PC-3 (cell line): ENCODE data around the gene EGFLAM. TPM values are rescaled to one million over a fixed set of nuclear protein-coding genes. Genes with fewer than 3 reads are reported as not detected.

Experiments used
- ATAC-seq: fragments of 200-7000 bp; cut with Tn5 transposase; 2 replicates; pipeline ENCODE4 v1.9.1; 2020; ENCODE audit warnings: mild to moderate bottlenecking, moderate library complexity
- BruUV-seq: library from RNA; stranded (reverse); fragments of 400-500 nt; replicated peaks from 2 replicates; lab custom pipeline; 2021; lab: Mats Ljungman, UMichigan
- CTCF ChIA-PET: fragments of 300-600 bp; sonication (Branson Sonifier 250); formaldehyde crosslinking; loops from one replicate; lab custom pipeline; 2022; ENCODE audit warnings: antibody characterized with exemption; lab: Charles Lee
- POLR2A ChIA-PET: fragments of 300-600 bp; sonication (Branson Sonifier 250); formaldehyde crosslinking; loops from one replicate; lab custom pipeline; 2022; ENCODE audit warnings: antibody characterized with exemption; ENCODE audit not compliant: unreplicated experiment; lab: Charles Lee
- DNase-seq: peaks from one replicate; pipeline ENCODE4 v3.0.0-alpha.2; 2015
- H2AFZ ChIP-seq: fragments of 300-600 bp; sonication (generic); 2 replicates; pipeline ENCODE4 v1.6.0; 2016; ENCODE audit warnings: antibody characterized with exemption, low read length
- H3F3A ChIP-seq: fragments of 300-600 bp; sonication (generic); one replicate; pipeline ENCODE4 v1.6.0; 2017; ENCODE audit warnings: antibody characterized with exemption, low read length, control low read depth, mild to moderate bottlenecking; ENCODE audit not compliant: unreplicated experiment
- H3K27ac ChIP-seq: fragments of 300-600 bp; sonication (generic); 2 replicates; pipeline ENCODE4 v1.5.1; 2016; ENCODE audit warnings: mild to moderate bottlenecking, low read length
- H3K27me3 ChIP-seq: fragments of 300-600 bp; sonication (generic); 2 replicates; pipeline ENCODE4 v1.6.1; 2016; ENCODE audit warnings: low read length, mixed read lengths
- H3K36me3 ChIP-seq: fragments of 300-600 bp; sonication (generic); 2 replicates; pipeline ENCODE4 v1.6.1; 2016; ENCODE audit warnings: low read depth, mixed run types, low read length, mixed read lengths
- H3K4me1 ChIP-seq: fragments of 300-600 bp; sonication (generic); 2 replicates; pipeline ENCODE4 v1.5.1; 2016; ENCODE audit warnings: low read length; ENCODE audit not compliant: insufficient read depth
- H3K4me2 ChIP-seq: fragments of 300-600 bp; sonication (generic); 2 replicates; pipeline ENCODE4 v1.6.0; 2016; ENCODE audit warnings: low read length
- H3K4me3 ChIP-seq: fragments of 300-600 bp; sonication (generic); 2 replicates; pipeline ENCODE4 v1.5.1; 2016; ENCODE audit warnings: mild to moderate bottlenecking, low read length, mixed read lengths
- H3K79me2 ChIP-seq: fragments of 300-600 bp; sonication (generic); 2 replicates; pipeline ENCODE4 v1.6.1; 2017; ENCODE audit warnings: low read length, mixed read lengths
- H3K9ac ChIP-seq: fragments of 300-600 bp; sonication (generic); 2 replicates; pipeline ENCODE4 v1.6.0; 2016; ENCODE audit warnings: mild to moderate bottlenecking, low read length
- H3K9me2 ChIP-seq: fragments of 300-600 bp; sonication (generic); replicated peaks from 2 replicates; pipeline ENCODE4 v1.6.1; 2016; ENCODE audit warnings: mixed run types, low read length, mixed read lengths
- H3K9me3 ChIP-seq: fragments of 300-600 bp; sonication (generic); 2 replicates; pipeline ENCODE4 v1.6.1; 2016; ENCODE audit warnings: low read length, mixed read lengths
- H4K20me1 ChIP-seq: fragments of 300-600 bp; sonication (generic); 2 replicates; pipeline ENCODE4 v1.6.1; 2016; ENCODE audit warnings: low read length, mixed read lengths
- EZH2 ChIP-seq: fragments of 300-600 bp; sonication (generic); IDR thresholded peaks from one replicate; pipeline ENCODE4 v1.6.1; 2017; ENCODE audit warnings: antibody characterized with exemption, mild to moderate bottlenecking, low read length; ENCODE audit not compliant: unreplicated experiment
- EZH2phosphoT487 ChIP-seq: fragments of 300-600 bp; sonication (generic); IDR thresholded peaks from 2 replicates; pipeline ENCODE4 v1.6.1; 2018; ENCODE audit warnings: mild to moderate bottlenecking, antibody characterized with exemption, low read length, borderline replicate concordance
- intact Hi-C: fragments of 100-400 bp; cut with micrococcal nuclease; formaldehyde crosslinking; loops from 2 replicates; pipeline ENCODE4 v1.9.0; 2023
- total RNA-seq: library from RNA; depleted of rRNA; stranded (reverse); fragments of >200 nt; gene quantifications from 2 replicates; pipeline ENCODE4 v1.2.3, GENCODE V29; 2014
- TF ChIP-seq, protein P1 (sequence below): fragments of 300-600 bp; sonication (generic); conservative IDR thresholded peaks from 2 replicates; pipeline ENCODE4 v1.5.1; 2017; ENCODE audit warnings: antibody characterized with exemption, low read depth, mild to moderate bottlenecking, low read length

EGFLAM gene
- total RNA-seq, 1 experiment from 2014 or later, result not detected

DNA sequence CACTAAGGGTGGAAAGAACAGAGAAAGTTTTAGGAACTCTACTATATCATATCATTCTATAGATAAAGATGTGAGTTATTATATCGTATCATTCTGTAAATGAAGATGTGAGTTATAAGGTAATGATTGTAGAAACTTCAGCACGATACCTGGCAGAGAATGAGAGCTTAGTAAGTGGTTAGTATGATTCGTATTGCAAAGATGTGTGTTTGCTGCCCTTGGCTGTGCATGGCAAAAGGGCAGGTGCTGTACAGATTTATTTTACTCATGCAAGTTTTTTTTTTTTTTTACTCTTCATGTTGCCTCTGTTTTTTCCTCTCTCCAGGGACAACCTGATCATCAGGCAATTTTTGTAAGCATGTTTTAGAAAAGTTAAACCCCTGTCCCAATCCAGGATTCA lies 83.3 kb downstream of the EGFLAM start:
- TF ChIP-seq EZH2phosphoT487 (no peak), EZH2 (no peak)
- TF ChIP-seq, protein P1, sequence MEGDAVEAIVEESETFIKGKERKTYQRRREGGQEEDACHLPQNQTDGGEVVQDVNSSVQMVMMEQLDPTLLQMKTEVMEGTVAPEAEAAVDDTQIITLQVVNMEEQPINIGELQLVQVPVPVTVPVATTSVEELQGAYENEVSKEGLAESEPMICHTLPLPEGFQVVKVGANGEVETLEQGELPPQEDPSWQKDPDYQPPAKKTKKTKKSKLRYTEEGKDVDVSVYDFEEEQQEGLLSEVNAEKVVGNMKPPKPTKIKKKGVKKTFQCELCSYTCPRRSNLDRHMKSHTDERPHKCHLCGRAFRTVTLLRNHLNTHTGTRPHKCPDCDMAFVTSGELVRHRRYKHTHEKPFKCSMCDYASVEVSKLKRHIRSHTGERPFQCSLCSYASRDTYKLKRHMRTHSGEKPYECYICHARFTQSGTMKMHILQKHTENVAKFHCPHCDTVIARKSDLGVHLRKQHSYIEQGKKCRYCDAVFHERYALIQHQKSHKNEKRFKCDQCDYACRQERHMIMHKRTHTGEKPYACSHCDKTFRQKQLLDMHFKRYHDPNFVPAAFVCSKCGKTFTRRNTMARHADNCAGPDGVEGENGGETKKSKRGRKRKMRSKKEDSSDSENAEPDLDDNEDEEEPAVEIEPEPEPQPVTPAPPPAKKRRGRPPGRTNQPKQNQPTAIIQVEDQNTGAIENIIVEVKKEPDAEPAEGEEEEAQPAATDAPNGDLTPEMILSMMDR, result no peak
- Histone ChIP-seq H3K9me3 (no peaks in the 10 kb centered on the region), H3K4me2 (no peak overlapping the region), H3K27ac (no peak overlapping the region), H4K20me1 (no peaks in the 10 kb centered on the region), H3K79me2 (no peaks in the 10 kb centered on the region), H3K4me3 (no peak overlapping the region), H3K9me2 (no peaks in the 10 kb centered on the region; the same call in 1 of the 2 replicates), H3K27me3 (peaks cover 90% of the 10 kb centered on the region), H3K4me1 (no peaks in the 10 kb centered on the region), H3F3A (no peaks in the 10 kb centered on the region), H3K36me3 (no peaks in the 10 kb centered on the region), H2AFZ (no peak overlapping the region), H3K9ac (no peak overlapping the region)
- intact Hi-C loops, result no loop called here
- no peak for DNase-seq
- BruUV-seq, result no TSS peak
- no peak for ATAC-seq
- CTCF ChIA-PET, result no interaction called here
- POLR2A ChIA-PET, result no interaction called here

DNA sequence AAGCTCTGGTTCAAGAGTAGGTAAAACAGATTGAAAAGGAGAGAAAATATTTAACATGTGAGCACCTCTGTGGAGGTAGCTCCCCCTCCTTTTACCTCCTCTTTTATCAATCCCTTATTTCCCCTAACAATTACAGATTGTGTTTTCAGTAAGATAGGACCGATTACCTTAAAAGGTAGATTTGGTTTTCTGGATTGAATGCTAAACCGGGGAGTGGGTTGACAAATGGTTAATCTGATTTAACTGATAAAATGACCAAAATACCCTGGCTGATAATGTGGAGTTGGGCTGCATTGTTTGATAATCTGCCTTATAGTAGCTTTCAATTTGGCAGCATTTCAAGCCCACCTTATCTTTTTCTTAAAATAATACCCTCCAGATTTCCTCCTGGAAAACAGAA lies 83.9 kb downstream of the EGFLAM start:
- no peak overlapping the region for H3K9ac ChIP-seq
- DNase-seq (no peak), ATAC-seq (no peak)
- BruUV-seq, result no TSS peak
- H4K20me1 ChIP-seq, result no peaks in the 10 kb centered on the region
- H3K4me2 ChIP-seq, result no peak overlapping the region
- no peaks in the 10 kb centered on the region; the same call in 1 of the 2 replicates for H3K9me2 ChIP-seq
- ChIA-PET CTCF (no interaction called here), POLR2A (no interaction called here)
- no peaks in the 10 kb centered on the region for H3K9me3 ChIP-seq
- TF ChIP-seq, protein P1, result no peak
- TF ChIP-seq EZH2 (no peak), EZH2phosphoT487 (no peak)
- H3K27ac ChIP-seq, result no peak overlapping the region
- intact Hi-C loops, result no loop called here
- H2AFZ ChIP-seq, result no peak overlapping the region
- H3K36me3 ChIP-seq, result no peaks in the 10 kb centered on the region
- H3K27me3 ChIP-seq, result peaks cover 87% of the 10 kb centered on the region
- no peaks in the 10 kb centered on the region for H3F3A ChIP-seq
- no peak overlapping the region for H3K4me3 ChIP-seq
- H3K4me1 ChIP-seq, result no peaks in the 10 kb centered on the region
- H3K79me2 ChIP-seq, result no peaks in the 10 kb centered on the region

DNA sequence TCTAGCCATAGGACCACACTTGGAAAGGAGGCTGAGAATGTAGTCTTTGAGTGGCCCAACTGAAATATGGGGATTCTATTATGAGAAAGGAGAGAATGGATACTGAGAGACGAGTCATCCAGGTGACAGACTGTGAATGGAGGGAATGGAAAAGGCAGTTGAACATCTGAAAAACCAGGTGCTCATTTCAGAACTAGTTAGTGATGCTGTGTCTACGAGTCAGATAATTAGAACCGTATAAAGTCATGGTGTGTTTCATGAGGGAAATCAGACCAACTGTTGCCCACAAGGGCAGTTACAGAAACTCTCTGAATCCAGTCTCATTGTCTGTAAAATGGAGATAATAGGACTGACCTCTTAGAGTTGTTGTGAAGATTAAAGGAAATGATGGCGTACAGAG lies 86.5 kb downstream of the EGFLAM start:
- POLR2A ChIA-PET, result no interaction called here
- no peaks in the 10 kb centered on the region for H3K4me1 ChIP-seq
- TF ChIP-seq, protein P1, result no peak
- TF ChIP-seq EZH2 (no peak), EZH2phosphoT487 (no peak)
- ATAC-seq (no peak), DNase-seq (no peak)
- no peak overlapping the region for H3K27ac ChIP-seq
- no peaks in the 10 kb centered on the region for H3K79me2 ChIP-seq
- BruUV-seq, result no TSS peak
- H4K20me1 ChIP-seq, result no peaks in the 10 kb centered on the region
- CTCF ChIA-PET, result no interaction called here
- intact Hi-C loops, result no loop called here
- no peak overlapping the region for H3K4me2 ChIP-seq
- no peaks in the 10 kb centered on the region for H3F3A ChIP-seq
- no peak overlapping the region for H3K9ac ChIP-seq
- no peak overlapping the region for H2AFZ ChIP-seq
- no peak overlapping the region for H3K4me3 ChIP-seq
- H3K36me3 ChIP-seq, result no peaks in the 10 kb centered on the region
- H3K9me3 ChIP-seq, result no peaks in the 10 kb centered on the region
- no peaks in the 10 kb centered on the region; the same call in 1 of the 2 replicates for H3K9me2 ChIP-seq
- peaks cover 87% of the 10 kb centered on the region for H3K27me3 ChIP-seq
